Omental fat pad (tissue), 4 donors: ENCODE results near the gene COPS4. TPM values are rescaled to one million over a fixed set of nuclear protein-coding genes. Genes with fewer than 3 reads are reported as not detected.
A peak's percentile ranks its signal among the peaks of the same experiment; 100 is the strongest.
"Not testable (repeated sequence)": the region's sequence is repeated elsewhere in the genome, so short reads cannot be mapped to it uniquely, and the experiment has no call there.

Experiments used
- ATAC-seq: fragments of 150-250 bp; one replicate; pipeline ENCODE4 v1.9.1; 2016; ENCODE audit warnings: mild to moderate bottlenecking, moderate library complexity; ENCODE audit not compliant: low FRiP score
- DNase-seq: peaks from one replicate; pipeline ENCODE4 v3.0.0-alpha.2; 2019; ENCODE audit warnings: low spot score
- total RNA-seq, 4 donors: library from RNA; depleted of rRNA; stranded (reverse); fragments of >200 nt; gene quantifications; one replicate each; pipeline ENCODE4 v1.1.0, GENCODE V29; 2016
- TF ChIP-seq, protein P1 (sequence below), 3 donors: fragments of 450-650 bp; IDR thresholded peaks; one replicate each; pipeline ENCODE4 v1.5.1; 2016 to 2017; ENCODE audit warnings: antibody characterized with exemption in 3 of 3, mild to moderate bottlenecking in 3 of 3, moderate library complexity in 2 of 3

COPS4 gene
- total RNA-seq, 4 donors from 2014 or later = 30.3 to 47.1 (median 39.1) TPM

DNA sequence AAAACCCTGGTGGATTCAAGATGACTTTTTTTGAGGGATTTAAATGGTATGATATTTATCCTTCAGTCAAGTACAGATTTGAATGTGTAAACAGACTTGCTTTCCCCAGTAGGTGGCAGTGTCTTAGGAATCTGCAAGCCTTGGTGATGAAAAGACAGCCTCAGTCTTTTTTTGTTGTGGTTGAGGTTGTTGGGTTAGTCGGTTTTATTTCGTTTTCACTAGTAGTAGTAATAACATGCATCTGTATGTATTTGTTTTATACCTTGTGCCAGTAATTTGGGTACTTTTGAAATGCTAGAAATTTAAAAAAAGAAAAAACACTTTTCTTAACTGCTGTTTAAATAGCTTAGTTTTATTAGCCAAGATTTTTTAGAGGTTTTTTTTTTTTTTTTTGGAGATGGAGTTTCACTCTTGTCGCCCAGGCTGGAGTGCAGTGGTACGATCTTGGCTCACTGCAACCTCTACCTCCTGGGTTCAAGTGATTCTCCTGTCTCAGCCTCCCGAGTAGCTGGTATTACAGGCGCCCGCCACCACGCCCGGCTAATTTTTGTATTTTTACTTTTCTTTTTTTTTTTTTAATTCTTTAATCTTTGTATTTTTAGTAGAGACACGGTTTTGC, 39.2 kb downstream of the COPS4 start:
- ATAC-seq (peak; percentile 31), DNase-seq (no peak)
- TF ChIP-seq, protein P1, sequence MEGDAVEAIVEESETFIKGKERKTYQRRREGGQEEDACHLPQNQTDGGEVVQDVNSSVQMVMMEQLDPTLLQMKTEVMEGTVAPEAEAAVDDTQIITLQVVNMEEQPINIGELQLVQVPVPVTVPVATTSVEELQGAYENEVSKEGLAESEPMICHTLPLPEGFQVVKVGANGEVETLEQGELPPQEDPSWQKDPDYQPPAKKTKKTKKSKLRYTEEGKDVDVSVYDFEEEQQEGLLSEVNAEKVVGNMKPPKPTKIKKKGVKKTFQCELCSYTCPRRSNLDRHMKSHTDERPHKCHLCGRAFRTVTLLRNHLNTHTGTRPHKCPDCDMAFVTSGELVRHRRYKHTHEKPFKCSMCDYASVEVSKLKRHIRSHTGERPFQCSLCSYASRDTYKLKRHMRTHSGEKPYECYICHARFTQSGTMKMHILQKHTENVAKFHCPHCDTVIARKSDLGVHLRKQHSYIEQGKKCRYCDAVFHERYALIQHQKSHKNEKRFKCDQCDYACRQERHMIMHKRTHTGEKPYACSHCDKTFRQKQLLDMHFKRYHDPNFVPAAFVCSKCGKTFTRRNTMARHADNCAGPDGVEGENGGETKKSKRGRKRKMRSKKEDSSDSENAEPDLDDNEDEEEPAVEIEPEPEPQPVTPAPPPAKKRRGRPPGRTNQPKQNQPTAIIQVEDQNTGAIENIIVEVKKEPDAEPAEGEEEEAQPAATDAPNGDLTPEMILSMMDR (IDR thresholded peaks at IDR 0.05) = no peak

GRCh38 chr4:83074783-83075182, 39.8 kb downstream of the COPS4 start:
- DNase-seq, ATAC-seq: not testable (repeated sequence)

GRCh38 chr4:83075311-83076095, 40.5 kb downstream of the COPS4 start:
- ATAC-seq (peak; percentile 83), DNase-seq (no peak)
- TF ChIP-seq, protein P1 (IDR thresholded peaks at IDR 0.05) = no peak

DNA sequence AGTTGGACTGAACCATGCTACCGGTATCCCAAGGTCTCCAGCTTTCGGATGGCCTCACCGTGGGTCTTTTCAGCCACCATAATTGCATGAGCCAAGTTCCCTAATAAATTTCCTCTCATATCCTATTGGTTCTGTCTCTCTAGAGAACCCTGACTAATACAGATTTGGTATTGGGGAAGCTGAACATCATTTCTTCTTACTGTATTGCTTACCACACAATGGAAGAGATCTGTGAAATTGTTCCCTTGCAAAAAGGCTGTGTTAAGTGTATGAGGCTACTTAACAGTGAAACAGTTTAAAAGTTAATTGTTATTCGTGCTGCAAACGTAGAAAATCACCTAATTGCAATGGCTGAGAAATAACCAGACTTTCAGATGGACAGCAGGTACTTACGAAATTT, 45.6 kb downstream of the COPS4 start:
- ATAC-seq = no peak
- no peak for DNase-seq
- TF ChIP-seq, protein P1 (IDR thresholded peaks at IDR 0.05) = no peak

- no peak for DNase-seq
- no peak for ATAC-seq
These were observed 47.8 kb downstream of the COPS4 start for GRCh38 chr4:83082777-83083176.

DNA sequence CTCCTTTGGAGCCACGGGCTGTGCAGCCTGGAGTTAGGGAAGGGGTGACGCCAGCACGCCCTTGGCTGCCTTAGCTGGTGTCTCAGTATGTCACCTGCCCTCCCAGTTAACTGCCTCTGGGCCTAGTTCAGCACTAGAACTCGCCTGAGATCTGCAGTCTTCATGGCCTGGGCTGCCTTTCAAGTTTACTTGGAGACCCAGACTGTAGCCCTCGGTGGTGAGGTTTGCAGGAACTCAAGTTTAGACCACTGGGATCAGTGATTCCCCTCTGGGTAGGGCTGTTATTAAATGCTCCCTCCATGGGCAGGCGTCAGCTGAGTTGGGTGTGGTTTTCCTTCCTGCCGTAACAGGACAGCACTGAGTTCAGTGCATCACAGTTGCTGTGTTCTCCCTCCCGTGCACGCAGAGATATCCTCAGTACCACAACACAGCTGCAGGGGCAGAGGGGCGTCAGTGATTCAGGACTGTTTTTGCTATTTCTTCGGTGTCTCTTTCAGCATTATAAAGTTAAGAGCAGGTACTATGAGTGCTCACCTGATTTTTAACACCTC, 49.0 kb downstream of the COPS4 start:
- no peak for DNase-seq
- no peak for ATAC-seq
- TF ChIP-seq, protein P1 (IDR thresholded peaks at IDR 0.05) = no peak

More at GRCh38 chr4:83082777-83083176, 47.8 kb downstream of the COPS4 start:
- TF ChIP-seq, protein P1 (IDR thresholded peaks at IDR 0.05) = no peak

DNA sequence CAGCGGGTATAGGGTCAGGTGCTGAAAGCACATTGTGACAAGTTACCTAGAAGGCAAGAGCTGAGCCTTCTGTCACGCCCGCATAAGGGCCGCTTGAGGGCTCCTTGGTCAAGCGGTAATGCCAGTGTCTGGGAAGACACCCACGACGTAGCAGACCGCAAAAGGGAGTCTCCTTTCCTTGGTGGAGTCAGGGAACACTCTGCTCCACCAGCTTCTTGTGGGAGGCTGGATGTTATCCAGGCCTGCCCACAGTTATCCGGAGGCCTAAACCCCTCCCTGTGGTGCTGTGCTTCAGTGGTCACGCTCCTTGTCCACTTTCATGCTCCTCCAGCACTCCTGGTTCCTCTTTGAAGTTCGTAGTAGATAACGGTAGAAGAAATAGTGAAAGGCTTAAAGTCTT, 50.0 kb downstream of the COPS4 start:
- not testable (repeated sequence) for ATAC-seq, DNase-seq
